K562 (cell line): ENCODE measurements around the gene DPH6. TPM values are rescaled to one million over a fixed set of nuclear protein-coding genes. Genes with fewer than 3 reads are reported as not detected.
A peak's percentile ranks its signal among the peaks of the same experiment; 100 is the strongest.

Experiments used
- ATF3 ChIP-seq, 2 experiments: fragments of 450-650 bp in 1 of 2; sonication (generic) in 1 of 2; formaldehyde crosslinking in 1 of 2; IDR thresholded peaks in 1 of 2; conservative IDR thresholded peaks in 1 of 2; 2 replicates each; pipeline versions ENCODE4 v1.6.1 to v1.8.1; 2016 to 2023; ENCODE audit warnings: mild to moderate bottlenecking in 2 of 2, moderate library complexity in 2 of 2, inconsistent platforms in 1 of 2, missing genetic modification reagents in 1 of 2
- BRF1 ChIP-seq: IDR thresholded peaks from 3 replicates; pipeline ENCODE4 v1.6.1; 2011; ENCODE audit warnings: borderline replicate concordance, mild to moderate bottlenecking; ENCODE audit not compliant: insufficient read length; ENCODE audit errors: extremely low read depth
- ELF1 ChIP-seq: fragments of 200-800 bp; sonication (Bioruptor generic); IDR thresholded peaks from 2 replicates; pipeline ENCODE4 v1.6.1; 2016; ENCODE audit warnings: missing genetic modification characterization, missing compliant biosample characterization
- GTF3C2 ChIP-seq: IDR thresholded peaks from 3 replicates; pipeline ENCODE4 v1.6.1; 2011; ENCODE audit warnings: borderline replicate concordance, mild to moderate bottlenecking, moderate library complexity; ENCODE audit not compliant: insufficient read length; ENCODE audit errors: extremely low read depth
- HES1 ChIP-seq: fragments of 450-650 bp; IDR thresholded peaks from 2 replicates; pipeline ENCODE4 v1.6.1; 2016; ENCODE audit warnings: low read depth, mild to moderate bottlenecking, moderate library complexity
- HMGXB4 ChIP-seq: sonication (generic); formaldehyde crosslinking; IDR thresholded peaks from 2 replicates; pipeline ENCODE4 v1.8.1; 2023; ENCODE audit warnings: mild to moderate bottlenecking, missing genetic modification reagents
- KLF1 ChIP-seq: fragments of 450-650 bp; IDR thresholded peaks from 2 replicates; pipeline ENCODE4 v1.6.1; 2016; ENCODE audit warnings: missing genetic modification characterization, missing compliant biosample characterization
- KLF13 ChIP-seq: fragments of 450-650 bp; IDR thresholded peaks from 2 replicates; pipeline ENCODE4 v1.6.1; 2016; ENCODE audit warnings: missing genetic modification characterization, low read depth, mild to moderate bottlenecking, missing compliant biosample characterization, moderate library complexity, borderline replicate concordance
- MAX ChIP-seq: sonication (generic); formaldehyde crosslinking; IDR thresholded peaks from 2 replicates; pipeline ENCODE4 v1.9.0; 2022; ENCODE audit warnings: mild to moderate bottlenecking, missing genetic modification reagents
- MECOM ChIP-seq: fragments of 250-450 bp; sonication (Bioruptor Pico); IDR thresholded peaks from 2 replicates; pipeline ENCODE4 v1.8.0; 2022; ENCODE audit warnings: inconsistent platforms
- MEF2D ChIP-seq: conservative IDR thresholded peaks from 2 replicates; pipeline ENCODE4 v1.6.1; 2016; ENCODE audit warnings: low read depth, missing genetic modification characterization, missing compliant biosample characterization
- MTA2 ChIP-seq: fragments of 450-650 bp; IDR thresholded peaks from 2 replicates; pipeline ENCODE4 v1.6.1; 2016; ENCODE audit warnings: low read depth
- NFE2L1 ChIP-seq: fragments of 450-650 bp; IDR thresholded peaks from 2 replicates; pipeline ENCODE4 v1.6.1; 2016; ENCODE audit warnings: missing genetic modification characterization, low read depth, mild to moderate bottlenecking, missing compliant biosample characterization, moderate library complexity, borderline replicate concordance
- PHB ChIP-seq: fragments of 250-450 bp; sonication (Bioruptor Pico); IDR thresholded peaks from 2 replicates; pipeline ENCODE4 v1.5.0; 2021
- SMAD1 ChIP-seq: fragments of 150-350 bp; IDR thresholded peaks from 2 replicates; pipeline ENCODE4 v1.6.1; 2014; ENCODE audit warnings: low read length, low read depth; ENCODE audit not compliant: partially characterized antibody
- SP1 ChIP-seq: sonication (generic); formaldehyde crosslinking; IDR thresholded peaks from 2 replicates; pipeline ENCODE4 v1.8.1; 2022; ENCODE audit warnings: mild to moderate bottlenecking, missing genetic modification reagents
- SREBF2 ChIP-seq: sonication (generic); formaldehyde crosslinking; IDR thresholded peaks from 2 replicates; pipeline ENCODE4 v1.4.0; 2020; ENCODE audit warnings: mild to moderate bottlenecking, missing genetic modification reagents
- TCF7 ChIP-seq: sonication (generic); IDR thresholded peaks from 2 replicates; pipeline ENCODE4 v1.6.1; 2016; ENCODE audit warnings: antibody characterized with exemption, borderline replicate concordance
- TOE1 ChIP-seq, 2 experiments: fragments of 450-650 bp in 1 of 2; sonication (generic) in 1 of 2; formaldehyde crosslinking in 1 of 2; IDR thresholded peaks; 2 replicates each; pipeline versions ENCODE4 v1.7.1 to v1.8.0; 2016 to 2022; ENCODE audit warnings: borderline replicate concordance in 2 of 2, mild to moderate bottlenecking in 2 of 2, antibody characterized with exemption in 1 of 2, inconsistent platforms in 1 of 2, low read depth in 1 of 2, missing genetic modification reagents in 1 of 2, moderate library complexity in 1 of 2
- ZNF12 ChIP-seq: sonication (generic); formaldehyde crosslinking; IDR thresholded peaks from 2 replicates; pipeline ENCODE4 v1.4.0; 2020; ENCODE audit warnings: mild to moderate bottlenecking, missing genetic modification reagents
- ZNF140 ChIP-seq: fragments of 250-450 bp; sonication (Bioruptor Pico); IDR thresholded peaks from 2 replicates; pipeline ENCODE4 v1.8.0; 2021; ENCODE audit warnings: moderate library complexity, mild to moderate bottlenecking, inconsistent platforms
- polyA plus RNA-seq, 8 experiments: library from polyadenylated mRNA; depleted of rRNA in 4 of 8; stranded (reverse) in 5 of 8; unstranded in 3 of 8; fragments of >200 nt; fragmentation: Nextera tagmentation in 2 of 8; fragmentation: Illumina TruSeq in 1 of 8; extraction: Ambion mirVana in 2 of 8; extraction: Trizol in 1 of 8; gene quantifications; 2 replicates each; pipeline versions ENCODE4 v1.2.1 to v1.2.3, GENCODE V29; 2011 to 2014; ENCODE audit warnings: inconsistent platforms in 1 of 8, missing spikeins in 1 of 8
- total RNA-seq, 7 experiments: library from RNA; depleted of rRNA in 6 of 7; stranded (reverse); fragments of >200 nt in 6 of 7; fragmentation: Illumina TruSeq in 2 of 7; extraction: Trizol in 2 of 7; gene quantifications; 2 replicates each; pipeline versions ENCODE4 v1.2.1 to v1.2.3, GENCODE V29; 2011 to 2021; ENCODE audit warnings: low replicate concordance in 1 of 7

The DPH6 gene
- total and polyA plus RNA-seq, 9 of the 15 experiments (the other 6 are each of a cell fraction or from before 2014, with no cell fraction given), result 10.1 to 69.1 (median 18.8) TPM

GRCh38 chr15:35557544-35557943, 11.6 kb upstream of the DPH6 start (continued):
- TF ChIP-seq ZNF12, result no peak
- TF ChIP-seq HMGXB4 (CRISPR knock-in tag), result no peak
- TF ChIP-seq MAX (CRISPR knock-in tag), result no peak
- no peak for TF ChIP-seq ZNF140 (CRISPR knock-in tag)
- no peak for TF ChIP-seq MEF2D (tag)
- peak; percentile 90 for TF ChIP-seq MTA2
- TF ChIP-seq NFE2L1 (tag), result peak; percentile 97
- 0 out of 2 replicates have a peak, but pooled peaks have one; percentile 43 for TF ChIP-seq KLF1 (tag)
- TF ChIP-seq TCF7, result no peak
- TF ChIP-seq SREBF2, result no peak
- no peak for TF ChIP-seq SMAD1
- TF ChIP-seq HES1, result 0 out of 2 replicates have a peak, but pooled peaks have one; percentile 32
- TF ChIP-seq SP1 (CRISPR knock-in tag), result no peak
- TF ChIP-seq KLF13 (tag), result no peak
- peak; percentile 100 for TF ChIP-seq ATF3 (IDR thresholded peaks at IDR 0.05)
- peak; percentile 96; the same call in 1 of the 2 replicates for TF ChIP-seq ATF3 (CRISPR knock-in tag; conservative IDR thresholded peaks at IDR 0.05)
- TF ChIP-seq MECOM (CRISPR knock-in tag), result peak; percentile 83
- TF ChIP-seq BRF1, result no peak
- TF ChIP-seq ELF1 (tag), result no peak
- TF ChIP-seq GTF3C2, result no peak
- TF ChIP-seq TOE1 (IDR thresholded peaks at IDR 0.05; ENCODE audit: borderline replicate concordance), result no peak; the same call in 1 of the 2 replicates
- TF ChIP-seq TOE1 (CRISPR knock-in tag; IDR thresholded peaks at IDR 0.05; ENCODE audit: borderline replicate concordance, low read depth), result no peak
- no peak for TF ChIP-seq PHB (CRISPR knock-in tag)
